ENCODE results near the gene RAB4A.

RAB4A gene

GRCh38 chr1:229293528-229294204 lies 22.8 kb downstream of the RAB4A start:
- in situ Hi-C loops (cut with MboI; ENCODE audit: low sequenced_read_pairs): no loop called here

DNA sequence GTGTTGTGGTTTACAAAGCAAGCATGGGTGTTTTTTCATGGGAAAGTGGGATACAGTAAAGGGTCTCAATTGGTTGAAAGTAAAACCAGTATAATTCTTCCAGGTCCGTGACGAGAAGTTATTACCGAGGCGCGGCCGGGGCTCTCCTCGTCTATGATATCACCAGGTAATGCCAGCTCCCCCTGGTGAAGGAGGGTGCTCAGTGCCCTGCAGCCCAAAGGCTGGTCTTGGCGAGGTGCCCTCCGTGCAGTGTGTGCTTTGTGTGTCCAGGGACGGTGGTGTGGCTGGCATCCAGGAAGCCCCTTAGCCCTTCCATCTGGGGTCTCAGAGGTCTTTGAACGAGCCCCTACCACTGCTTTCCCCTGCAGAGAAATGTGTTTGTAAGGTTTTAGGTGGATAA lies 24.8 kb downstream of the RAB4A start:
- in situ Hi-C loops (cut with MboI; ENCODE audit: low sequenced_read_pairs): no loop called here

DNA sequence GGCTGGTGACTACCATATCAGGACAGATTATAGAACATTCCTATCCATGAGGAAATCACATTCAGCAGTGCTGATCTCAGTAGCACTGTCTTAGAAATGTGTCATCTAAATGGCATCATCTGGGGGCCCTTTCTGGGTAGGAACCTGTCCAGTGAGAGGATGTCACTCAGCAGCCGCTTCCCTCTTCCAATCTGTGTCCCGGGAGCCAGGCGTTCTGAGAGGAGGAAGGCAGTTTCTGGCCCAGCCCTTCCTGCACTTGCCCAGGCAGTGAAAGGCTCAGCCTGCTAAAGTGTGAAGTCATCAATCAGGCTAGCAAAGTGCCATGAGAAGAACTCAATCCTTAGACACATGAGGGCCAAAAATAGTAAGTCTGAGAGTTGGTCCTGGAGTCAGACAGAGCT lies 25.6 kb downstream of the RAB4A start:
- in situ Hi-C loops (cut with MboI; ENCODE audit: low sequenced_read_pairs): no loop called here

DNA sequence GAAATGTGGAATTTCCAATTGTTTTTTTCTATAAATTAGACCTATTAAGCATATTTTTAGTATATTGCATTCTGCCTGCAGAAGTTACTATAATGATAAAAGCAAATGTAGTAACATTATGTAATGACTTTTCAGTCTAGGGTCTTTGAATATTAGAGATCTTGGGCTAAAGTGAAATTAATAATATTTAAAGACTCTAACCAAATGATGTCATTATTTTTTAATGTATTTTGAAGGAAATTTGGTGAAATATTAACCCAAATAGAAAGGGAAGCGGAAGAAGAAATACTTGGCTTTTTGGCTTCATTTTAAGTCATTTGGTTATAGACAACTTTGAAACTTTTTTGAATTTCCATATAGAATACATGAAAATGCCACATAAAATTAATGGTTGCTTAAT lies 26.8 kb downstream of the RAB4A start:
- in situ Hi-C loops (cut with MboI; ENCODE audit: low sequenced_read_pairs): no loop called here

GRCh38 chr1:229298420-229298819 lies 27.5 kb downstream of the RAB4A start:
- in situ Hi-C loops (cut with MboI; ENCODE audit: low sequenced_read_pairs): no loop called here

- in situ Hi-C loops (cut with MboI; ENCODE audit: low sequenced_read_pairs): no loop called here
These were observed 28.1 kb downstream of the RAB4A start for GRCh38 chr1:229298887-229299503.

DNA sequence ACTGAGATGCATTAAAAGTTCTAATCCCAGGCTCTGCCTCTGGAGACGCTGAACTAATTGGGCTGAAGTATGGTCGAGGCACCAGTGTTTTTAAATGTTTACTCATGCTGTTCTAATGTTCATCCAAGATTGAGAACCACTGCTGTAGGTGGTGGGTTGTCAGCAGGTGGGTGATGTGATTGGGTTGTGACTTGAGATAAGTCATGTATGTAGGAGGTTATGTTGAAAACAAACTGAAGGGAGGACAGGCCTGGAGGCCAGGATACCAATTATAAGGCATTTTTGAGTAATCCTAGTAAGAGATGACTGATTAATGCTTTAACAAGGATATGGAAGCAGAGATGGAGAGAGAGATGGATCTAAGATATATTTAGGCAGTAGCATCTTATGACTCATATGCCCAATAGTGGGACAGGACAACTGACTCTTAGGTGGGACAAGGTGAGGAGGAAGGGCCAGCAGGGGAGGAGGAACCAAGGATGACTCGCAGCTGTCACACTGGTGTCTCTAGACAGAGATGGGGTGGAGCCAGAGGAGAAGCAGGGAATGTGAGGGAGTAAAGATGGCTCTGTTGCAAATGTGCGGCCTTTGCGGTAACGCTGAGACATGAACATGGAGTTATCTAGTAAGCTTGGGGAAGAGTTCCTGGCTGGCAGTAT lies 29.3 kb downstream of the RAB4A start:
- in situ Hi-C loops (cut with MboI; ENCODE audit: low sequenced_read_pairs): no loop called here

DNA sequence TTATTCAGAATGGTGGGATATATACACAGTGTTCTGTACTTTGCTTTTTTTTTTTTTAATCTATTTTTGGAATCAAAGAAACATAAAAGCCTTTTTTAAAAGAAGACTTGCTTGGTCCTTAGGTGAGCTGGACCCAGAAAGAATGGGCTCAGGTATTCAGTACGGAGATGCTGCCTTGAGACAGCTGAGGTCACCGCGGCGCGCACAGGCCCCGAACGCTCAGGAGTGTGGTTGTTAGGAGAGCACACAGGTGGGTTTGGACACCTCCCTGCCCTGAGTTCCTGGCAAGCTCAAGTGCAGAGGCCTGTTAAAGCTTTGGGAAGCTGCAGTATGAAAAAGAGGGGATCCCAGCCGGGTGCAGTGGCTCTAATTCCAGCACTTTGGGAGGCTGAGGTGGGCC lies 31.8 kb downstream of the RAB4A start:
- in situ Hi-C loops (cut with MboI; ENCODE audit: low sequenced_read_pairs): no loop called here

- in situ Hi-C loops (cut with MboI; ENCODE audit: low sequenced_read_pairs): no loop called here
These were observed 32.9 kb downstream of the RAB4A start for GRCh38 chr1:229303855-229304254.

GRCh38 chr1:229305392-229305791 lies 34.5 kb downstream of the RAB4A start:
- in situ Hi-C loops (cut with MboI; ENCODE audit: low sequenced_read_pairs): no loop called here

DNA sequence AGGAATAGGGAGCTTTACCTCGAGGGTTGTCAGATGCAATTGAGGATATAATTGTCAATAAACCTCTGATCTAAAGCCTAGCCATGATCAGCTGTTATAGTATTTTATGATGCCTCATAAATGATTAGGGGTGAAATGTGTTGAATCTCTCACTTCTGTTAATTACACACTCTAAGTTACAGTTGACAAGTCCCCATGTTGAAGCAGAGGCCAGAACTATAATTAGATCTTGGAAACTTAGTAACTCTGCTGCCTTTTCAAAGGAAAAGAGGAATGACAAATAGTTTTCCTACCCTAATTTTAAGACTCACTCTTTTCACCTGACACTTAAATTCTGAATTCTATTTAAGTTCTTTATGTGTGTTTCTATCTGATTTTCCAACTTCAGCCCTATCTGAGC lies 38.2 kb downstream of the RAB4A start:
- in situ Hi-C loops (cut with MboI; ENCODE audit: low sequenced_read_pairs): no loop called here

- in situ Hi-C loops (cut with MboI; ENCODE audit: low sequenced_read_pairs): no loop called here
These were observed 38.8 kb downstream of the RAB4A start for GRCh38 chr1:229309684-229310083.

DNA sequence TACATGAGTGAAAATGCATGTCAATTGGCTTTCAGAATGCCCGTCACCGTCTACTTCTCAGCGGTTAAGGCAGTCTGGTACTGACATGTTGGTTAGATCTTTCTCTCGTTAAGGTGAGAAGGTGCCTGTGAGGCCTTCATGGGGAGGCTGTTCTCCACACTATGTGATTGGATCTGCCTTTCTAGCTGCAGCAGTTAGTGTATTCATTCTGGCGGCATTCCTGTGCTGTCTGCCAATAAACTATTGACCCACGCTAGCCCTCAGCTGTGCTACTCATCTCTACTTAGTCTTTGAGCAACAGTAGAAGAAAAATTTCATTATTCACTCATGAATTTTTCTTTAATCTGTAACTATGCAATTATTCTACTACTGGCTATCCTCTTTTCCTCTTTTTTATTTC lies 39.9 kb downstream of the RAB4A start:
- in situ Hi-C loops (cut with MboI; ENCODE audit: low sequenced_read_pairs): no loop called here

DNA sequence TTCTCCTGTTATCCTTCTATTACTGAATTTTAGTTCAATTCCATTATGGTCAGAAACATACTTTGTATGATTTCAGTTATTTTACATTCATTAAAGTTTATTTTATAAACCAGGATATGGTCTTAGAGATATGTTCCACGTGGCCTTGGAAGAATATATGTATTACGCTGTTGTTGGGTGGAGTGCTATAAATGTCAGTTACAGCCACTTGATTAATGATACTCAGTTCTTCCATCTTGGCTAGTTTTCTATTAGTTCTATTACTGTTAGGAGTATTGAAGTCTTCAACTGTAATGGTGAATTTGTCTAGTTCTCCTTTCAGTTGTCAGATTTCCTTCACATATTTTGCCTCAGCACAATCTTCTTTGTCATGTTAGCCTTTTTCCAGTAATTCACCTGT lies 45.3 kb downstream of the RAB4A start:
- in situ Hi-C loops (cut with MboI; ENCODE audit: low sequenced_read_pairs): no loop called here

DNA sequence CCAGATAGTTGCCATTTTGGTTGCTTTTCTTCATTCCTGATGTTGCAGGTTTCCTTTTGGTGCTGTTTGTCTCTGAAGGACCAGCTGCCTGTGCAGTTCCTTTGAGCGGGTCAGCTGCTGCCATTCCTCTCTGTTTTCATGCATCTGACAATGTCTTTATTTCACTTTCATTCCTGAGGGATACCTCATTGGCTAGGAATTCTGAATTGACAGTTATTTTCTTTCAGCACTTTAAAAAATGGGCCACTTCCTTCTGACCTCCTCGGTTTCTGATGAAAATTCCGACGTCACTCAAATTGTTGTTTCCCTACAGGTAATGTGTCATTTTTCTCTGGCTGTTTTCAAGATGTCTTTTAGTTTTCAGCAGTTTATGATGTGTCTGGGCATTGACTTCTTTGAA lies 47.1 kb downstream of the RAB4A start:
- in situ Hi-C loops (cut with MboI; ENCODE audit: low sequenced_read_pairs): no loop called here

DNA sequence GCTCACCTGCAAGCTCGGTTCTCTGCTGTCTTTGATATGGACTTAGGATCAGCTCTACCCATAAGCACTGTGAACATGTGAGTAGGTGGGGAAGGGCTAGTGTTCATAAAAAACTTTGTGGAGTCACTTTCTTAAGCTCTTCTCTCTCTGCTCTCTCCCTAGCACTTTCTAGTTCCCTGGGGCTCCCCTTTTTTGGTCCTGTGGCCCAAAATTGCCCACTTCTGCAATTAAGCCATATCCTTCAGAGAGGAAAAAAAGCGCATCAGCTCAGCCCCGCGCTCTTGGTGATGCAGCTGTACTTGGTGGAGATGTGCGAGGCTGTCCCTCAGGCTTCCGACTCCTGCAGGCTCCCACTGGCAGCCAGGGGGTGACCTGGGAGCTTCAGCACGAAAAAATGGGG lies 48.6 kb downstream of the RAB4A start:
- in situ Hi-C loops (cut with MboI; ENCODE audit: low sequenced_read_pairs): no loop called here

DNA sequence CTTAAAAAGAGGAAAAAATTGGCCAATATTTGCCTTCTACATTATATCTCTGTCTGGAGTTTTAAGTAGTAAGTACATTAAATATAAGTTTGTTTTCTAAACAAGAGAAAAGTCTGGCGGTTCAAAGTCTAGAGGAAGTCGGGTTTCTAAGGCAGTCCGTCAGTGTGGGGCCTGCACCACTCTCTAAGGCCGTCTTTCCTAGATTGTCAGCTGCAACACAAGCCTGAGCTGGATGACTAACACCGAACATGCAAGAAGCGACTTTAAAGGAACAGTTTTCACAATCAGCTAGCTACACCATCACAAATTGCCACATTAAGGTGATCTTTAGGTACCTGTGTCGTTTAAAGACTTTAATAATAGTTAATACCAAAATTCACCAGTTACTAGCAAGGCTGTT lies 52.3 kb downstream of the RAB4A start:
- in situ Hi-C loops (cut with MboI; ENCODE audit: low sequenced_read_pairs): no loop called here

DNA sequence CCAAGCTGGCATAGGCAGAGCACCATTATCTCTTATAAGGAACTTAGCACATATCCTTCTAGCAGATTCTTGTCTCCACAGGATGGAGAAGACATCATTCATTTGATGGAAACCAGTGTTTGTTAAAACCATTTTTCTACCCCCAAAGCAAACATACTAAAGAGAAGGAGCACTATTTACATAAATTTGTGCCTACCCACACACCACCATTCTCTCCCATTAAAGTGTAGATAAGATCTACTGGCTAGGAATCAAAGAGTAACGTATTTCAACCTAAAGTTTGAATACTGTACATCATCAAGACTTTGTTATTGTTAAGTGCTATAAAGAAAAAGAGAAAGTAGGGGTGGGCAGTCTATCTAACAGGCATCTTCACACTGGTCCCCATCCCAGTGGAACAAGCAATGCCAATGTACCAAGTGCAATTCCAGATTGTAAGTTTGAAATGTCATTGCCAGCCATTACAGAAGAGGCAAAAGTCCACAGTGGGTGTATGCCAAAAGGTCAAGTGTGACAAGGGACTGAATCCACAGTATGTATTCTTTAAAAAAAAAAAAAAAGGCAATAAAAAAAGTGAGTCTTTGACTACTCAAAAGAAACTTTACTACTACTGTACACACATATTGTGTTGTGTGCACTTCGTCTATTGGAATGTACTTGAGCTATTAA lies 53.1 kb downstream of the RAB4A start:
- in situ Hi-C loops (cut with MboI; ENCODE audit: low sequenced_read_pairs): no loop called here

DNA sequence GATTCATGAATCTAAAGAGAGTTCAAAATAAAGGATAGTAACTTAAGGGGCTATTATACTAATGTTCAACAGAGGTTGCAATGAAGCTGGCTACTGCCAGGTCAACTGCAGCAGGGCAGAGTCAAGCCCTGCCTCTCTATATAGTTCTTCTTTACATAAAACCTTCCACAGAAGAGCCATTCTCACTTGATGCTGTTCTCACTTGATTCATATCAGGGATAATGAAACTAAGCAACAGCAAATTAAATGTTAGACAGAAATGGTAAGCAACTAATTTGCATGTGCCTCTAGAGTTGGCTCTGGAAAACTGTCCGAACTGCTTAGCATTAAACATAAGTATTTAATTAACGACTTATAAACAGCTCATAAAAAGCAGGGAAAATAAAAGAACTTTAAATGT lies 54.5 kb downstream of the RAB4A start:
- in situ Hi-C loops (cut with MboI; ENCODE audit: low sequenced_read_pairs): no loop called here

GRCh38 chr1:229325853-229326487 lies 55.1 kb downstream of the RAB4A start:
- in situ Hi-C loops (cut with MboI; ENCODE audit: low sequenced_read_pairs): no loop called here

DNA sequence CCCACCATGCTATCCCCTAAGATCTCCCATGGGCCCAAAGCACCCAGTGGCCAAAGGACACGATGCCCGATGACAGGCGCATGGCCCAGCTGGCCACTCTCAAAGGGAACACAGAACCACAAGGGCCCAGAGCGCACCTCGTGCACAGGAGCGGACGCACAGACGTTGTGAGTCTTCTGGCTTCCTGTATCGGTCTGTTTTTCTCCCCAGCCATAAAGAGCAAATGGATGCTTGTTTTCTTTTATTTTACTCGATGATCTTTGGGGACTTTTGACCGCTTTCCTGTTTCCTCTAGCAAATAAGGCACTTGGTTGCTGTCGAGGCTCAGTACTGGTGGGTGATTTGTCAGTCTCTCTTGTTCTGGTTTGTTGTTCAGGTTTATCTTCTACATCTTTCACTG lies 55.7 kb downstream of the RAB4A start:
- in situ Hi-C loops (cut with MboI; ENCODE audit: low sequenced_read_pairs): no loop called here

All from HL-60/S4 treated with phorbol 12-myristate 13-acetate at 8.2 ng/mL for 4 days and 3 days (cell line).